ENCODE results near the gene TMOD2.

TMOD2 gene

DNA sequence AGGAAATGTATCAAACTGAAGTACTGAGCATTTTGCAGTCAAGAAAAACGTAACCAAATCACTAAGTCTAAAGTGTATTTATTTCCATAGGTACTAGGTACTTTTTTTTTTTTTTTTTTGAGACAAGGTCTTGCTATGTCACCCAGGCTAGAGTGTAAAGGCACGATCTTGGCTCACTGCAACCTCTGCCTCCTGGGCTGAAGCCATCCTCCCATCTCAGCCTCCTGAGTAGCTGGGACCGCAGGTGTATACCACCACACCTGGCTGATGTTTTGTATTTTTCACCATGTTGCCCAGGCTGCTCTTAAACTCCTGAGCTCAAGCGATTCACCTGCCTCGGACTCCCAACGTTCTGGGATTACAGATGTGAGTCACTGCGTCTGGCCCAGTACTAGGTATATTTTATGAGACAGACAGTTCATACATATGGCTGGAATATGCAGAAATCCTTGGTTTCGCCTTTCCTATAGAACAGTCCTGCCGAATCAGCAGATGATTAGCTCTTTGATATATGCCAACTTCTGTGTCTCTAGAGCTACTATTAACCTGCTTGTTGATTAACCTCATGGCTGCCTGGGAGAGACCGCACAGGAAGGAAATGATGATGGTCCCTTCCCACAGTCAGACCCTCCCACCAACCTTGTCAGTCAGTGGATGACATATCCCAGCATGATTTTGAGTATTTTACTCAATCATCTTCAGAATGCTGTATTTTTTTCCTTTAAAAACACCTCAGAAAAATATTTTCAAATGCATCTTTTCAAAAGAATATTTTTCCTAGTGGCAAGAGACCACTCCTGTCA lies 110.4 kb downstream of the TMOD2 start:
- no peak for DNase-seq (ENCODE audit: insufficient read length, low spot score)
- TF ChIP-seq SPI1 (IDR thresholded peaks at IDR 0.05; ENCODE audit: low read depth, low read length): no peak
- no peak for TF ChIP-seq TAF1 (IDR thresholded peaks at IDR 0.05; ENCODE audit: low read depth, low read length)
- TF ChIP-seq POLR2AphosphoS5 (IDR thresholded peaks at IDR 0.05; ENCODE audit: low read depth, low read length): no peak
- TF ChIP-seq PAX5 (IDR thresholded peaks at IDR 0.05; ENCODE audit: insufficient read depth, low read length, severe bottlenecking): no peak
- TF ChIP-seq POLR2A (IDR thresholded peaks at IDR 0.05; ENCODE audit: low read depth, low read length): no peak
- no peak for TF ChIP-seq POU2F2 (IDR thresholded peaks at IDR 0.05; ENCODE audit: low read depth, low read length)
- FAIRE-seq: no peak

DNA sequence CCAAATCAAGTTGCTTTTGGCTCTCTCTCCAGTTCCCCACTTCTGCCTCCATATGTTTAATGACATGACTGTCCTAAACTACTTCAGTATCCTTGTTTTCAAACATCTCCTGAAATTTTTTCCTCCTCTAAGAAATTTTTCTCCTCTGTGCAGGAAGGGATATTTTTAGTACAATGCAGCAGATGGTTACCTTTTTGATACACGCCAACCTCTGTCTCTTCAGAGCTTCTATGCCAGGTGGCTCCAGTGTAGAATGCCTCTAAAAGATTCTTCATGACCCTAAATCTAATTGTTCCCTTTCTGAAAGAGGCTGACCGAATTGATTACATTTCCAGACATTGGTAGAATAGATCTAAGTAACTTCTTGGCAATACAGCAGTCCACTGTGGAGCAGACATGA lies 111.7 kb downstream of the TMOD2 start:
- FAIRE-seq (no peak), DNase-seq (ENCODE audit: insufficient read length, low spot score) (no peak)
- TF ChIP-seq SPI1 (IDR thresholded peaks at IDR 0.05; ENCODE audit: low read depth, low read length): no peak
- no peak for TF ChIP-seq PAX5 (IDR thresholded peaks at IDR 0.05; ENCODE audit: insufficient read depth, low read length, severe bottlenecking)
- no peak for TF ChIP-seq TAF1 (IDR thresholded peaks at IDR 0.05; ENCODE audit: low read depth, low read length)
- TF ChIP-seq POLR2AphosphoS5 (IDR thresholded peaks at IDR 0.05; ENCODE audit: low read depth, low read length): no peak
- no peak for TF ChIP-seq POU2F2 (IDR thresholded peaks at IDR 0.05; ENCODE audit: low read depth, low read length)
- no peak for TF ChIP-seq POLR2A (IDR thresholded peaks at IDR 0.05; ENCODE audit: low read depth, low read length)

DNA sequence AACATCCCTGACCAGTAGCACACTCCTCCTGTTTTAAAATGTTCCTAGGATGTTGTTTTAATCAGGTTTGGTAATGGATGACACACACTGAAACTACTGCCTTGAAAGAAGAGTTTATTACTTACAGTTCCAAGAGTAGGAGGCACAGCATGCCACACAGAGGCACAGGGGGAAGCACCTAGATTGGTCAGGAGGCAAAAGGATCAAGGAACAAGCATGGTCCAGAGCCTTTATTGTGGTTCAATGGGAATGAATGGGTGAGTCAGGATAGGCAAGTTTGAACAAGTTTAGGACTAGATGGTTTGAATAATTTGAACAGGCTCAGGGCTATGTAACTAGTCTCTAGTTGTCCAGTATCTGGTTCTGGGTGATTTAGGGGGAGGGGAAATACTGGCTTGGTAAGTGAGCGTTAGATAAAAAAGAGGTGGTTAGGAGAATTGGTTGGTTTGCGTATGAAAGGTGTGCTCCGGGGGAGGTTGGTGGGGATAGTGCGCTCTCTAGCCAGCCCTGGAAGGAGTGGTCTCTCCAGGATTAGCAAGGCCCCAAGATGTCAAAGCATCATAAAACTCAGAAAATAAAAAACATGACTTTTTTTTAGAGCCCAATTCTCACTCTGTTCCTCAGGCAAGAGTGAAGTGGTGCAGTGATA lies 113.1 kb downstream of the TMOD2 start:
- FAIRE-seq: no peak
- no peak for DNase-seq (ENCODE audit: insufficient read length, low spot score)
- TF ChIP-seq POLR2AphosphoS5 (IDR thresholded peaks at IDR 0.05; ENCODE audit: low read depth, low read length): no peak
- no peak for TF ChIP-seq POU2F2 (IDR thresholded peaks at IDR 0.05; ENCODE audit: low read depth, low read length)
- TF ChIP-seq PAX5 (IDR thresholded peaks at IDR 0.05; ENCODE audit: insufficient read depth, low read length, severe bottlenecking): no peak
- TF ChIP-seq TAF1 (IDR thresholded peaks at IDR 0.05; ENCODE audit: low read depth, low read length): no peak
- TF ChIP-seq POLR2A (IDR thresholded peaks at IDR 0.05; ENCODE audit: low read depth, low read length): no peak
- TF ChIP-seq SPI1 (IDR thresholded peaks at IDR 0.05; ENCODE audit: low read depth, low read length): no peak

DNA sequence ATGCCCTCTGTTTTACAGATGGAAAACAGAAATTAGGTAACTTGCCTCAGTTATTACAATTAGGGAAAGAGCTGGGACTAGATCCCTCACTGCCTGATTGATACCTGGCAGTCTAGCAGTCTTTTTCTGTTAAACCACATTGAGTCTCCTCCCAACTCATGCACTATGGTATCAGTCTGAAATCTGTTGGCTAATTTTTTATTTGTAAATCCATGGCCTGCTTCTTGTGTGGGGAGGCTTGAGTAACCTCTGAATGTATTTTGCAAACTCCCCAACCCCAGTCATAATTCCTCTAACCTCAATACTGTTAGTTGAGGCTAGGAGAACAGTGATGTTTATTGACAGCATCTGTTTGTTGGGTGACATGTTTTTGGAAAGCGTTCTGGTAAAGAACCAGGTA lies 113.9 kb downstream of the TMOD2 start:
- FAIRE-seq (no peak), DNase-seq (ENCODE audit: insufficient read length, low spot score) (no peak)
- no peak for TF ChIP-seq TAF1 (IDR thresholded peaks at IDR 0.05; ENCODE audit: low read depth, low read length)
- no peak for TF ChIP-seq POLR2A (IDR thresholded peaks at IDR 0.05; ENCODE audit: low read depth, low read length)
- TF ChIP-seq POU2F2 (IDR thresholded peaks at IDR 0.05; ENCODE audit: low read depth, low read length): no peak
- TF ChIP-seq POLR2AphosphoS5 (IDR thresholded peaks at IDR 0.05; ENCODE audit: low read depth, low read length): no peak
- TF ChIP-seq SPI1 (IDR thresholded peaks at IDR 0.05; ENCODE audit: low read depth, low read length): no peak
- TF ChIP-seq PAX5 (IDR thresholded peaks at IDR 0.05; ENCODE audit: insufficient read depth, low read length, severe bottlenecking): no peak

All from GM12891 (cell line).